Measurements from ENCODE around the gene RBM42.

Gene RBM42

GRCh38 chr19:35669974-35670373 is 41.1 kb downstream of the RBM42 start:
- H4K20me1 ChIP-seq (ENCODE audit: insufficient read depth, low read length, poor library complexity, severe bottlenecking): no peaks in the 10 kb centered on the region
- H3K79me2 ChIP-seq (ENCODE audit: insufficient read depth, low read length): no peaks in the 10 kb centered on the region
- H3K27me3 ChIP-seq (ENCODE audit: insufficient read depth, low read length, poor library complexity, severe bottlenecking): no peaks in the 10 kb centered on the region
- H3K9me2 ChIP-seq (replicated peaks; ENCODE audit: low read depth, low read length): no peaks in the 10 kb centered on the region
- H3K4me2 ChIP-seq (ENCODE audit: low read depth, low read length, poor library complexity, severe bottlenecking): no peak overlapping the region
- TF ChIP-seq EZH2phosphoT487 (IDR thresholded peaks at IDR 0.05; ENCODE audit: borderline replicate concordance) (no peak), CTCF (conservative IDR thresholded peaks at IDR 0.05; ENCODE audit: low read length) (no peak)
- no peaks in the 10 kb centered on the region for H3K9me3 ChIP-seq (ENCODE audit: insufficient read depth, low read depth, low read length)
- H3K4me1 ChIP-seq (ENCODE audit: insufficient read depth, low read length, poor library complexity, severe bottlenecking): no peaks in the 10 kb centered on the region
- H3F3A ChIP-seq (ENCODE audit: low read depth): no peaks in the 10 kb centered on the region
- H3K36me3 ChIP-seq (ENCODE audit: insufficient read depth, low read length): no peaks in the 10 kb centered on the region
- H2AFZ ChIP-seq (ENCODE audit: low read length): no peak overlapping the region
- no peak overlapping the region for H3K4me3 ChIP-seq (ENCODE audit: low read length, poor library complexity, severe bottlenecking)
- H3K9ac ChIP-seq (ENCODE audit: low read depth, low read length, poor library complexity, severe bottlenecking): no peak overlapping the region

- H3F3A ChIP-seq (ENCODE audit: low read depth): no peaks in the 10 kb centered on the region
- no peak overlapping the region for H3K4me3 ChIP-seq (ENCODE audit: low read length, poor library complexity, severe bottlenecking)
- no peak for TF ChIP-seq CTCF (conservative IDR thresholded peaks at IDR 0.05; ENCODE audit: low read length)
- TF ChIP-seq EZH2phosphoT487 (IDR thresholded peaks at IDR 0.05; ENCODE audit: borderline replicate concordance): no peak
Measured at GRCh38 chr19:35670686-35671085, 41.9 kb downstream of the RBM42 start.

GRCh38 chr19:35671818-35672217 is 43.0 kb downstream of the RBM42 start:
- Histone ChIP-seq H3K4me3 (ENCODE audit: low read length, poor library complexity, severe bottlenecking) (no peak overlapping the region), H3K4me1 (ENCODE audit: insufficient read depth, low read length, poor library complexity, severe bottlenecking) (no peaks in the 10 kb centered on the region), H4K20me1 (ENCODE audit: insufficient read depth, low read length, poor library complexity, severe bottlenecking) (no peaks in the 10 kb centered on the region), H3K4me2 (ENCODE audit: low read depth, low read length, poor library complexity, severe bottlenecking) (no peak overlapping the region), H3K9ac (ENCODE audit: low read depth, low read length, poor library complexity, severe bottlenecking) (no peak overlapping the region), H3K79me2 (ENCODE audit: insufficient read depth, low read length) (no peaks in the 10 kb centered on the region), H3K9me3 (ENCODE audit: insufficient read depth, low read depth, low read length) (no peaks in the 10 kb centered on the region), H3K36me3 (ENCODE audit: insufficient read depth, low read length) (no peaks in the 10 kb centered on the region), H2AFZ (ENCODE audit: low read length) (no peak overlapping the region), H3K9me2 (replicated peaks; ENCODE audit: low read depth, low read length) (no peaks in the 10 kb centered on the region), H3K27me3 (ENCODE audit: insufficient read depth, low read length, poor library complexity, severe bottlenecking) (no peaks in the 10 kb centered on the region), H3F3A (ENCODE audit: low read depth) (no peaks in the 10 kb centered on the region)
- TF ChIP-seq EZH2phosphoT487 (IDR thresholded peaks at IDR 0.05; ENCODE audit: borderline replicate concordance) (no peak), CTCF (conservative IDR thresholded peaks at IDR 0.05; ENCODE audit: low read length) (no peak)

More at GRCh38 chr19:35670686-35671085, 41.9 kb downstream of the RBM42 start:
- H3K4me2 ChIP-seq (ENCODE audit: low read depth, low read length, poor library complexity, severe bottlenecking): no peak overlapping the region
- H4K20me1 ChIP-seq (ENCODE audit: insufficient read depth, low read length, poor library complexity, severe bottlenecking): no peaks in the 10 kb centered on the region
- H3K9me2 ChIP-seq (replicated peaks; ENCODE audit: low read depth, low read length): no peaks in the 10 kb centered on the region
- no peaks in the 10 kb centered on the region for H3K9me3 ChIP-seq (ENCODE audit: insufficient read depth, low read depth, low read length)
- no peaks in the 10 kb centered on the region for H3K27me3 ChIP-seq (ENCODE audit: insufficient read depth, low read length, poor library complexity, severe bottlenecking)
- no peak overlapping the region for H3K9ac ChIP-seq (ENCODE audit: low read depth, low read length, poor library complexity, severe bottlenecking)
- H3K36me3 ChIP-seq (ENCODE audit: insufficient read depth, low read length): no peaks in the 10 kb centered on the region
- no peaks in the 10 kb centered on the region for H3K4me1 ChIP-seq (ENCODE audit: insufficient read depth, low read length, poor library complexity, severe bottlenecking)
- no peak overlapping the region for H2AFZ ChIP-seq (ENCODE audit: low read length)
- no peaks in the 10 kb centered on the region for H3K79me2 ChIP-seq (ENCODE audit: insufficient read depth, low read length)

All from Loucy (cell line).